Esophagus muscularis mucosa (tissue), 3 donors: ENCODE results near the gene RTP2.

Source experiments
- POLR2A ChIP-seq: fragments of 450-650 bp; IDR thresholded peaks from one replicate; pipeline ENCODE4 v1.6.1; 2017; ENCODE audit warnings: antibody characterized with exemption, moderate library complexity, mild to moderate bottlenecking, low read depth
- POLR2AphosphoS5 ChIP-seq, 2 donors: sonication (generic); formaldehyde crosslinking; IDR thresholded peaks; one replicate each; pipeline ENCODE4 v1.6.1; 2017; ENCODE audit warnings: antibody characterized with exemption in 2 of 2
- TF ChIP-seq, protein P1 (sequence below), 3 experiments: fragments of 200-600 bp in 2 of 3; fragments of 450-650 bp in 1 of 3; sonication (generic) in 2 of 3; IDR thresholded peaks; one replicate each; pipeline ENCODE4 v1.5.1; 2017 to 2019; ENCODE audit warnings: antibody characterized with exemption in 3 of 3, mild to moderate bottlenecking in 2 of 3, moderate library complexity in 1 of 3

DNA sequence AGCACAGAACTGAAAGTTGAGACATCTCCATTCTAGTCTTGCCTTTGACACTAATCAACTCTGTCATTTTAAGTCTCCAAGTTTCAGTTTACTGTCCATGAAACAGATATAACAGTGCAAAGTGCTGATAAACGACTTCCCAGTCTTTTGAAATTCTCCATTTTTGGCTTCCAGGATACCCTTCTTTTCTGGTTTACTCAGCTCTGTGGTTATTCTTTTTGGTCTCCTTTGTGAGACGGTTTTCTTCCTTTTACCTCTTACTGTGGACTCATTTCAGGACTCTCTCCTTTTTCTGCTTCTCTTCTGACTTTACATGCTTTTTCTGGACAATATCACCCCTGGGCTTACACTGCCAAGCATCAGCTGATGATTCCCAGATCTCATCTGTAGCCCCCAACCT is 51.1 kb downstream of the RTP2 start:
- TF ChIP-seq, protein P1, sequence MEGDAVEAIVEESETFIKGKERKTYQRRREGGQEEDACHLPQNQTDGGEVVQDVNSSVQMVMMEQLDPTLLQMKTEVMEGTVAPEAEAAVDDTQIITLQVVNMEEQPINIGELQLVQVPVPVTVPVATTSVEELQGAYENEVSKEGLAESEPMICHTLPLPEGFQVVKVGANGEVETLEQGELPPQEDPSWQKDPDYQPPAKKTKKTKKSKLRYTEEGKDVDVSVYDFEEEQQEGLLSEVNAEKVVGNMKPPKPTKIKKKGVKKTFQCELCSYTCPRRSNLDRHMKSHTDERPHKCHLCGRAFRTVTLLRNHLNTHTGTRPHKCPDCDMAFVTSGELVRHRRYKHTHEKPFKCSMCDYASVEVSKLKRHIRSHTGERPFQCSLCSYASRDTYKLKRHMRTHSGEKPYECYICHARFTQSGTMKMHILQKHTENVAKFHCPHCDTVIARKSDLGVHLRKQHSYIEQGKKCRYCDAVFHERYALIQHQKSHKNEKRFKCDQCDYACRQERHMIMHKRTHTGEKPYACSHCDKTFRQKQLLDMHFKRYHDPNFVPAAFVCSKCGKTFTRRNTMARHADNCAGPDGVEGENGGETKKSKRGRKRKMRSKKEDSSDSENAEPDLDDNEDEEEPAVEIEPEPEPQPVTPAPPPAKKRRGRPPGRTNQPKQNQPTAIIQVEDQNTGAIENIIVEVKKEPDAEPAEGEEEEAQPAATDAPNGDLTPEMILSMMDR (IDR thresholded peaks at IDR 0.05): no peak
- TF ChIP-seq POLR2AphosphoS5 (IDR thresholded peaks at IDR 0.05): no peak
- TF ChIP-seq POLR2A: no peak
